Calu3 (cell line): ENCODE data around the gene PLXNA3. TPM values are rescaled to one million over a fixed set of nuclear protein-coding genes. Genes with fewer than 3 reads are reported as not detected.

Source experiments
- BruUV-seq: library from RNA; stranded (reverse); fragments of 400-500 nt; replicated peaks from 2 replicates; lab custom pipeline; 2021; lab: Mats Ljungman, UMichigan
- CTCF ChIA-PET: fragments of 300-600 bp; sonication (Branson Sonifier 250); formaldehyde crosslinking; loops from one replicate; lab custom pipeline; 2022; ENCODE audit warnings: antibody characterized with exemption; lab: Charles Lee
- DNase-seq: peaks from one replicate; pipeline ENCODE4 v3.0.0; 2022
- H3K27ac Mint-ChIP-seq: one replicate; pipeline ENCODE4 v1.8.0; 2022; ENCODE audit warnings: mixed read lengths; ENCODE audit not compliant: unreplicated experiment
- H3K27me3 Mint-ChIP-seq: one replicate; pipeline ENCODE4 v1.8.0; 2022; ENCODE audit warnings: mixed read lengths; ENCODE audit not compliant: unreplicated experiment
- H3K36me3 Mint-ChIP-seq: one replicate; pipeline ENCODE4 v1.8.0; 2022; ENCODE audit warnings: mild to moderate bottlenecking, moderate library complexity, mixed read lengths; ENCODE audit not compliant: insufficient read depth, unreplicated experiment
- H3K4me1 Mint-ChIP-seq: one replicate; pipeline ENCODE4 v1.8.0; 2022; ENCODE audit warnings: mild to moderate bottlenecking, low read depth, mixed read lengths; ENCODE audit not compliant: unreplicated experiment
- H3K4me3 Mint-ChIP-seq: one replicate; pipeline ENCODE4 v1.8.0; 2022; ENCODE audit warnings: mild to moderate bottlenecking, low read depth, moderate library complexity, mixed read lengths; ENCODE audit not compliant: unreplicated experiment
- H3K9me3 Mint-ChIP-seq: one replicate; pipeline ENCODE4 v1.8.0; 2022; ENCODE audit warnings: low read depth, mixed read lengths; ENCODE audit not compliant: unreplicated experiment
- intact Hi-C: fragments of 100-400 bp; cut with micrococcal nuclease; formaldehyde crosslinking; loops from one replicate; pipeline ENCODE4 v1.10.0; 2022; ENCODE audit not compliant: unreplicated experiment
- total RNA-seq: library from RNA; stranded (reverse); gene quantifications from 2 replicates; pipeline ENCODE4 v1.2.3, GENCODE V29; 2022
- TF ChIP-seq, protein P1 (sequence below): fragments of 200-600 bp; IDR thresholded peaks from one replicate; pipeline ENCODE4 v1.8.0; 2022; ENCODE audit warnings: antibody characterized with exemption; ENCODE audit not compliant: unreplicated experiment

PLXNA3 gene
- total RNA-seq, 1 experiment from 2014 or later: 82.6 TPM

DNA sequence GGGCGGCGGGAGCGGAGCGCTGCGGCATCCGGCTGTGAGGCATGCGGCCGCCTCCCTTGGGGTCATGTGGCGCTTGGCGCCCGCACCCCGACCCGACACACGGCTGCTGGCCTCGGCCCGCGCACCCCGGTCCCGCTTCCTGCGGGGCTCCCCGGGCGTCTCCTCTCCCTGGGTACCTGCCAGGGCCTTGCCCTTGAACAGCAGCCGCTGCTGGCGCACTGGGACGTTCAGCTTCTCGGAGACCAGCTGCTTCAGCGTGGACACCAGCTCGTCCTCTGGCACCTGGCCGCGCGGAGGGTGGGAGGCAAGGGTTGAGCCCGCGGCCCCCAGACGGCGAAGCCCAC, 27.9 kb downstream of the PLXNA3 start:
- Mint-ChIP-seq H3K27me3 (no peaks in the 10 kb centered on the region), H3K36me3 (peaks cover 67% of the 10 kb centered on the region), H3K4me3 (peak overlapping the region; percentile 68), H3K27ac (no peak overlapping the region), H3K9me3 (no peaks in the 10 kb centered on the region), H3K4me1 (peaks cover 11% of the 10 kb centered on the region)
- intact Hi-C loops: no loop called here
- CTCF ChIA-PET: interaction anchor here (0.8 to 0.9 kb wide), 2 partner anchors 14 to 31 kb away, joined by 3 read pairs; no protein-coding TSS in a partner anchor
- TF ChIP-seq, protein P1, sequence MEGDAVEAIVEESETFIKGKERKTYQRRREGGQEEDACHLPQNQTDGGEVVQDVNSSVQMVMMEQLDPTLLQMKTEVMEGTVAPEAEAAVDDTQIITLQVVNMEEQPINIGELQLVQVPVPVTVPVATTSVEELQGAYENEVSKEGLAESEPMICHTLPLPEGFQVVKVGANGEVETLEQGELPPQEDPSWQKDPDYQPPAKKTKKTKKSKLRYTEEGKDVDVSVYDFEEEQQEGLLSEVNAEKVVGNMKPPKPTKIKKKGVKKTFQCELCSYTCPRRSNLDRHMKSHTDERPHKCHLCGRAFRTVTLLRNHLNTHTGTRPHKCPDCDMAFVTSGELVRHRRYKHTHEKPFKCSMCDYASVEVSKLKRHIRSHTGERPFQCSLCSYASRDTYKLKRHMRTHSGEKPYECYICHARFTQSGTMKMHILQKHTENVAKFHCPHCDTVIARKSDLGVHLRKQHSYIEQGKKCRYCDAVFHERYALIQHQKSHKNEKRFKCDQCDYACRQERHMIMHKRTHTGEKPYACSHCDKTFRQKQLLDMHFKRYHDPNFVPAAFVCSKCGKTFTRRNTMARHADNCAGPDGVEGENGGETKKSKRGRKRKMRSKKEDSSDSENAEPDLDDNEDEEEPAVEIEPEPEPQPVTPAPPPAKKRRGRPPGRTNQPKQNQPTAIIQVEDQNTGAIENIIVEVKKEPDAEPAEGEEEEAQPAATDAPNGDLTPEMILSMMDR: no peak
- BruUV-seq: no TSS peak
- peak; percentile 39 for DNase-seq

DNA sequence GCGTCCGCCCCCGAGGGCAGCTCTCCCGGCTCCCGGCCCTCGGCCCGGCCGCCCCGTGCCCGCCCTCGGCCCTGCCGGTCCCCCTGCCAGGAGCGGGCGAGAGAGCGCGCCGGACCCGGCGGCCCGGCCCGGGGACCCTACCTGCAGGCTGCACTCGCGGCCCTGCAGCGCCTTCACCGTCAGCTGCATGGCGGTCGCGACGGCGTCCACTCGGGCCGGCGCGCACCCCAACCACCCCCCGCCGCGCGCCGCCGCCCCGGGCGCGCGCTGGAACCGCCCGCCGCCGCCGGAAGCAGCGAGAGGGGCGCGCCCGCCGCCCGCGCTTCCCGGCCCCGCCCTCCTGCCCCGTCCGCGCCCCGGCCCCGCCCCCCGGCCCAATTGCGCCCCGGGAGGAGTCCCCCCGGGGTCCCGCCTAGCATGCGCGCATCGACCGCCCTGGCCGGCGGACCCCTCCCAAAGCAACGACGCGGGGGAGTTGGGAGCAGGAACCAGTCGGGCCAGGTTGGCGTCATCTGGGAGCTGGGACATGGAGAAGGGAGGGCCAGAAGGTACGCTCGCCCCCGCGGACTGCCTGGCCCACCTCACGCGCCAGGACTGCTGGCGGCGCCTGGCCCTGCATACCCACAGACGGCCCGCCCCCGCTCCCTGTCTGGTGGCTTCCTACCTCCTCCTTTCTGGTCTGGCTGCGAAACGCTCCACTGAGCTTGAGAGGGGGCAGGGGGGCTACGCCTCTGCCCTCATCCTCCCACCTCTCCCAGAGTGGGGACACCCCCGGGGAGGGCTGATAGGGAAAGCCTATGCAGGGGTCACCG, 28.5 kb downstream of the PLXNA3 start, which contains the start of gene UBL4A:
TSS of gene UBL4A (minus strand) at position 220 of the 812 bp plus-strand sequence. CDS start at position 189, 31 bp downstream.
- no peaks in the 10 kb centered on the region for H3K9me3 Mint-ChIP-seq

DNA sequence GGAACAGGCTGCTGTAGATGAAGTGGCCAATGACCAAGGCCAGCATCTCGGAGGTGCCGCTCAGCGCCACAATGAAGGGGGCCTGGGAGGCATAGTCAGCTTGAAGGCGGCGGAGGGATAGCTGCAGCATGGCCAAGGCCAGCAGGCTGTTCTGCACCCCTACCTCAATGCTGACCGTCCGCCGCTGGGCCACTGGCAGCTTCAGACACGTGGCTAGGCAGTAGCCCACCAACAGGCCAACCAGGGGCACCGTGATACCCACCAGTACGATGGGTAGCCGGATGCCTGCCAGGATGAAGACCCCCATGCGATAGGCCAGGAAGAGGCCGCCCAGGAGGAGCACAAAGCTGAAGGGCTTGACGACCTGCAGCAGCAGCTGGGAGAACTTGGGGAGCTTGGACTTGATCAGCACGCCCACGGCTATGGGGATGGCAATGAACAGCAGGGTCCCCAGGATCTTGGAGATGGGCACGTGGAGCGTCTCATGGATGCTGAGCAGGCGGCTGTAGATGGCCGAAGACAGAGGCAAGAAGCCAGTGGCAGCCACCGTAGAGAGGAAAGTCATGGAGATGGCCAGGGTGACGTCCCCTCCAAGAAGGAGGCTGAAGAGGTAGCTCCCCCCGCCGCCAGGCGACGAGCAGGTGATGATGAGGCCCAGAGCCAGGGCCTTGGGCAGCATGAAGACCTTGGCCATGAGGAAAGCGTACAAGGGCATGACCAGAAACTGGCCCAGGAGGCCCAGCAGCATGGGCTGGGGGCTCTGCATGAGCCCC, 29.6 kb downstream of the PLXNA3 start:
- H3K4me1 Mint-ChIP-seq: peaks cover 11% of the 10 kb centered on the region
- TF ChIP-seq, protein P1: no peak
- CTCF ChIA-PET: interaction anchor here (1.5 kb wide), 1 partner anchor 10 kb away, joined by 3 read pairs; no protein-coding TSS in a partner anchor
- no TSS peak for BruUV-seq
- H3K27me3 Mint-ChIP-seq: no peaks in the 10 kb centered on the region
- peaks cover 69% of the 10 kb centered on the region for H3K36me3 Mint-ChIP-seq
- intact Hi-C loops: no loop called here
- DNase-seq: no peak
- peak overlapping the region; percentile 80 for H3K4me3 Mint-ChIP-seq
- no peaks in the 10 kb centered on the region for H3K9me3 Mint-ChIP-seq
- H3K27ac Mint-ChIP-seq: no peak overlapping the region

More for the DNA sequence above, 28.5 kb downstream of the PLXNA3 start, which contains the start of gene UBL4A:
- Mint-ChIP-seq H3K36me3 (peaks cover 72% of the 10 kb centered on the region), H3K4me3 (peak within 1 kb of the TSS; percentile 68), H3K27me3 (no peaks in the 10 kb centered on the region), H3K27ac (peak within 1 kb of the TSS; percentile 63), H3K4me1 (peaks cover 11% of the 10 kb centered on the region)
- intact Hi-C loops: no loop called here
- CTCF ChIA-PET: interaction anchor here (0.8 to 1.5 kb wide), 3 partner anchors 11 to 30 kb away, joined by 3 read pairs; no protein-coding TSS in a partner anchor
- no TSS peak for BruUV-seq
- DNase-seq: peak; percentile 78
- TF ChIP-seq, protein P1: no peak

DNA sequence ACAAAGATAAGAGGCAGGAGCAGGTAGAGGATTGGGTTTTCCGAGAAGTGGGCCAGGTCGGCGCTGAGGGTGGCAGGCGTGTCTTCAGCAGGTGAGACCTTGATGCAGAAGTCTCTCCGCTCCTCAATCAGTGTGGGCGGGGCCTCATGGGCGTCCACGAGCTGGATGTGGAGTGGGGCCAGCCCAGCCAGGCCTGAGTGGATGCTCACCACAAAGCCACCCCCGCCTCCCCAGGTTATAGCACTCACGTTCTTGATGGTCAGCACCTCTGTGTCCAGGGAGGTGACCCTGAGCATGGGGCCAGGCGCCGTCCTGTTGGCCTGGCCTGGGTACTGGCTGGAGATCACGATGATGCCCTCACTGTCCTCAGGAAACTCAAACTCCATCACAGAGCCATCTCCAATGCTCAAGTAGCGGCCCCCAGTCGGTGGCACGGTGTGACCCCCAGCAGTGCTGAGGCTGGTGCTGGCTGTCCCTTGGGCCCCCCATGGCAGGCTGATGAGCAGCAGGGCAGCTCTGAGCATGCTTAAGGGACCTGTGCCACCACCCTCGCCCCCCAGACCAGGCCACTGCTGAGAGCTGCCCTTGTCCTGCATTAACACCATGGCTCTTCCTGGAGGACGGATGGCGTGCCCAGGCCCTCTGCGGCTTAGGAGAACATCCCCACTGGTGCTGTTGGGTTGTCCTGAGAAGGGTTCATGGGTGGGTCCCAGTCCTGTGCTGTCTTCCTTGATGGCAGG, 30.4 kb downstream of the PLXNA3 start:
- Mint-ChIP-seq H3K4me1 (peaks cover 11% of the 10 kb centered on the region), H3K36me3 (peaks cover 62% of the 10 kb centered on the region), H3K9me3 (no peaks in the 10 kb centered on the region), H3K4me3 (peak overlapping the region; percentile 80), H3K27ac (no peak overlapping the region), H3K27me3 (no peaks in the 10 kb centered on the region)
- CTCF ChIA-PET: no interaction called here
- no peak for DNase-seq
- BruUV-seq: no TSS peak
- TF ChIP-seq, protein P1: no peak
- intact Hi-C loops: no loop called here
